ENCODE data around the gene THAP11.

DNA sequence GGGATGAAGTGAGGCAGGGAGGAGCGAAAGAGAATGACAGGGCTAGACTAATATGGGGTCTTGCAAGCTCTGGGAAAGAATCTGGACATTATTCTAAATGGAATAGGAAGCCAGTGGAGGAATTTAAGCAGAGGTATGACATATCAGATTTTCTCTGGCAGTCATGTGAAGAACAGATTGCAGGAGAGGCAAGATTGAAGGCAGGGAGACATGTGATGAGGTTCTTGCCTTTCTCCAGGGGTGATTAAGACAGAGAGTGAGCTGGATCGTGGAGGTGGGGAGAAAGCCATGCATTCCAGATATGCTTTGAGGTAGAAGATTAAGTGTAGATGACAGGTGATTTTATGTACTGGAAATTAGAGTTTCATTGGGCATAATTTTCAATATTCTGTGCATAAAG lies 4.3 kb upstream of the THAP11 start:
- TF ChIP-seq, protein P1, sequence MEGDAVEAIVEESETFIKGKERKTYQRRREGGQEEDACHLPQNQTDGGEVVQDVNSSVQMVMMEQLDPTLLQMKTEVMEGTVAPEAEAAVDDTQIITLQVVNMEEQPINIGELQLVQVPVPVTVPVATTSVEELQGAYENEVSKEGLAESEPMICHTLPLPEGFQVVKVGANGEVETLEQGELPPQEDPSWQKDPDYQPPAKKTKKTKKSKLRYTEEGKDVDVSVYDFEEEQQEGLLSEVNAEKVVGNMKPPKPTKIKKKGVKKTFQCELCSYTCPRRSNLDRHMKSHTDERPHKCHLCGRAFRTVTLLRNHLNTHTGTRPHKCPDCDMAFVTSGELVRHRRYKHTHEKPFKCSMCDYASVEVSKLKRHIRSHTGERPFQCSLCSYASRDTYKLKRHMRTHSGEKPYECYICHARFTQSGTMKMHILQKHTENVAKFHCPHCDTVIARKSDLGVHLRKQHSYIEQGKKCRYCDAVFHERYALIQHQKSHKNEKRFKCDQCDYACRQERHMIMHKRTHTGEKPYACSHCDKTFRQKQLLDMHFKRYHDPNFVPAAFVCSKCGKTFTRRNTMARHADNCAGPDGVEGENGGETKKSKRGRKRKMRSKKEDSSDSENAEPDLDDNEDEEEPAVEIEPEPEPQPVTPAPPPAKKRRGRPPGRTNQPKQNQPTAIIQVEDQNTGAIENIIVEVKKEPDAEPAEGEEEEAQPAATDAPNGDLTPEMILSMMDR (IDR thresholded peaks at IDR 0.05; ENCODE audit: low read depth, low read length): no peak
- TF ChIP-seq POLR2A (IDR thresholded peaks at IDR 0.05; ENCODE audit: extremely low read depth, insufficient read length): no peak

All from NB4 (cell line).